NCI-H460 (cell line): ENCODE results near the gene LGALS1. TPM values are rescaled to one million over a fixed set of nuclear protein-coding genes. Genes with fewer than 3 reads are reported as not detected.
"Not testable (repeated sequence)": the region's sequence is repeated elsewhere in the genome, so short reads cannot be mapped to it uniquely, and the experiment has no call there.

Experiments
- DNase-seq: peaks from one replicate; pipeline ENCODE4 v3.0.0-alpha.2; 2016; ENCODE audit warnings: low read depth; ENCODE audit errors: extremely low read depth
- total RNA-seq: library from RNA; depleted of rRNA; stranded (reverse); fragments of >200 nt; shearing (Covaris generic); gene quantifications from 2 replicates; pipeline ENCODE4 v1.2.3, GENCODE V29; 2014

The LGALS1 gene
- total RNA-seq, 1 experiment from 2014 or later: 742 TPM

- no peak for DNase-seq
These were observed 9.6 kb downstream of the LGALS1 start for GRCh38 chr22:37684803-37685615.

GRCh38 chr22:37686002-37686982 is 10.9 kb downstream of the LGALS1 start, which contains the start of gene NOL12:
Gene NOL12, plus strand, starts transcription at chr22:37686343. Its CDS starts 50 bp downstream, at chr22:37686393.
- DNase-seq: peak; percentile 78

GRCh38 chr22:37690407-37690806 is 15.0 kb downstream of the LGALS1 start:
- DNase-seq: no peak

GRCh38 chr22:37690901-37691504 is 15.6 kb downstream of the LGALS1 start:
- DNase-seq: no peak

- no peak for DNase-seq
These were observed 17.3 kb downstream of the LGALS1 start for GRCh38 chr22:37692627-37693285.

- DNase-seq: not testable (repeated sequence)
These were observed 18.7 kb downstream of the LGALS1 start for GRCh38 chr22:37694131-37694530.

GRCh38 chr22:37696260-37696656 is 20.8 kb downstream of the LGALS1 start:
- not testable (repeated sequence) for DNase-seq

- peak; percentile 93 for DNase-seq
These were observed 21.5 kb downstream of the LGALS1 start, which contains the start of gene TRIOBP for GRCh38 chr22:37696657-37697537. Gene TRIOBP, plus strand, starts transcription at chr22:37697048. Its CDS starts 4,318 bp downstream, at chr22:37701366.

- no peak for DNase-seq
These were observed 22.1 kb downstream of the LGALS1 start for GRCh38 chr22:37697538-37697835.

- no peak for DNase-seq
These were observed 25.8 kb downstream of the LGALS1 start for GRCh38 chr22:37701141-37701786.

- no peak for DNase-seq
These were observed 28.5 kb downstream of the LGALS1 start for GRCh38 chr22:37703906-37704305.

- DNase-seq: no peak
These were observed 29.2 kb downstream of the LGALS1 start for GRCh38 chr22:37704645-37705044.

- no peak for DNase-seq
These were observed 29.8 kb downstream of the LGALS1 start for GRCh38 chr22:37705205-37705604.

GRCh38 chr22:37708580-37709444 is 33.4 kb downstream of the LGALS1 start:
- DNase-seq: no peak

- no peak for DNase-seq
These were observed 34.0 kb downstream of the LGALS1 start for GRCh38 chr22:37709445-37709765.

GRCh38 chr22:37710675-37711074 is 35.2 kb downstream of the LGALS1 start:
- DNase-seq: no peak

GRCh38 chr22:37711490-37711889 is 36.1 kb downstream of the LGALS1 start:
- no peak for DNase-seq

- DNase-seq: no peak
These were observed 38.3 kb downstream of the LGALS1 start for GRCh38 chr22:37713761-37714160.
